ENCODE results near the gene ZMIZ1.

- TF ChIP-seq CTCF (IDR thresholded peaks at IDR 0.05; ENCODE audit: poor library complexity, severe bottlenecking) = no peak
- no peak for TF ChIP-seq EZH2 (IDR thresholded peaks at IDR 0.05; ENCODE audit: borderline replicate concordance, insufficient read depth, low read length, poor library complexity, severe bottlenecking)
- TF ChIP-seq POLR2AphosphoS5 (IDR thresholded peaks at IDR 0.05) = no peak
- no peak for TF ChIP-seq RAD21 (conservative IDR thresholded peaks at IDR 0.05)
- peak; percentile 36 for TF ChIP-seq REST (IDR thresholded peaks at IDR 0.05; ENCODE audit: borderline replicate concordance)
- TF ChIP-seq EP300 (conservative IDR thresholded peaks at IDR 0.05; ENCODE audit: poor library complexity, severe bottlenecking) = no peak
These were observed 171.3 kb downstream of the ZMIZ1 start for GRCh38 chr10:79239924-79240581.
